Astrocyte of the spinal cord (primary cell): ENCODE results near the gene RECQL.

Experiments used
- DNase-seq: peaks from one replicate; pipeline ENCODE4 v3.0.0; 2011; ENCODE audit warnings: low read depth, low spot score
- H3K4me3 ChIP-seq: 2 replicates; pipeline ENCODE4 v1.5.1; 2011; ENCODE audit warnings: low read depth, mild to moderate bottlenecking, low read length, moderate library complexity
- CTCF ChIP-seq: IDR thresholded peaks from 2 replicates; pipeline ENCODE4 v1.5.1; 2012; ENCODE audit warnings: low read depth, mild to moderate bottlenecking, low read length, inconsistent platforms
- in situ Hi-C: cut with HindIII; loops from 2 replicates; pipeline ENCODE4 v1.10.0; 2017; ENCODE audit warnings: low sequenced_read_pairs

The RECQL gene

GRCh38 chr12:21541773-21542172, 40.3 kb upstream of the RECQL start:
- DNase-seq = no peak
- TF ChIP-seq CTCF = no peak
- in situ Hi-C loops = no loop called here
- no peak overlapping the region for H3K4me3 ChIP-seq

- TF ChIP-seq CTCF = no peak
- no peak overlapping the region for H3K4me3 ChIP-seq
- DNase-seq = no peak
- in situ Hi-C loops = no loop called here
These were observed 38.4 kb upstream of the RECQL start for GRCh38 chr12:21539797-21540196.

- no peak for DNase-seq
- in situ Hi-C loops = no loop called here
- TF ChIP-seq CTCF = no peak
- H3K4me3 ChIP-seq = no peak overlapping the region
These were observed 36.7 kb upstream of the RECQL start for GRCh38 chr12:21538061-21538653.

GRCh38 chr12:21529456-21529855, 28.0 kb upstream of the RECQL start:
- in situ Hi-C loops = no loop called here
- H3K4me3 ChIP-seq = no peak overlapping the region
- no peak for DNase-seq
- no peak for TF ChIP-seq CTCF

GRCh38 chr12:21528953-21529352, 27.5 kb upstream of the RECQL start:
- no peak for TF ChIP-seq CTCF
- DNase-seq = no peak
- in situ Hi-C loops = no loop called here
- no peak overlapping the region for H3K4me3 ChIP-seq

- H3K4me3 ChIP-seq = peak overlapping the region; percentile 61
- in situ Hi-C loops = no loop called here
- peak; percentile 55 for DNase-seq
- no peak for TF ChIP-seq CTCF
These were observed 26.2 kb upstream of the RECQL start for GRCh38 chr12:21527451-21528180.
